Skin of body (tissue), 2 donors: ENCODE results near the gene GJC3. TPM values are rescaled to one million over a fixed set of nuclear protein-coding genes. Genes with fewer than 3 reads are reported as not detected.
A peak's percentile ranks its signal among the peaks of the same experiment; 100 is the strongest.
"Not testable (repeated sequence)": the region's sequence is repeated elsewhere in the genome, so short reads cannot be mapped to it uniquely, and the experiment has no call there.

Source experiments
- DNase-seq: peaks from one replicate; lab custom pipeline; 2025; lab: John Stamatoyannopoulos, UW
- total RNA-seq: library from RNA; depleted of rRNA; stranded (reverse); fragments of >200 nt; gene quantifications from one replicate; pipeline ENCODE4 v1.2.3, GENCODE V29; 2014

The GJC3 gene
- 0.49 TPM for total RNA-seq

GRCh38 chr7:99928994-99929729, at the start of gene GJC3:
TSS of gene GJC3 (minus strand) at chr7:99929620. CDS start at chr7:99929620, 0 bp downstream.
- DNase-seq: peak; percentile 12

- no peak for DNase-seq
These were observed 47.2 kb upstream of the GJC3 start for GRCh38 chr7:99976626-99977025.

GRCh38 chr7:99975782-99976521, 46.5 kb upstream of the GJC3 start, which contains the start of gene AZGP1:
TSS of gene AZGP1 (minus strand) at chr7:99976031. CDS start at chr7:99976020, 11 bp downstream.
- DNase-seq: no peak

GRCh38 chr7:99974681-99975080, 45.3 kb upstream of the GJC3 start:
- DNase-seq: no peak

GRCh38 chr7:99973817-99974216, 44.4 kb upstream of the GJC3 start:
- DNase-seq: not testable (repeated sequence)

- no peak for DNase-seq
These were observed 41.8 kb upstream of the GJC3 start for GRCh38 chr7:99971242-99971641.

- not testable (repeated sequence) for DNase-seq
These were observed 40.4 kb upstream of the GJC3 start for GRCh38 chr7:99969813-99970212.

GRCh38 chr7:99969298-99969697, 39.9 kb upstream of the GJC3 start:
- DNase-seq: no peak

- no peak for DNase-seq
These were observed 29.3 kb upstream of the GJC3 start for GRCh38 chr7:99958564-99959227.

- no peak for DNase-seq
These were observed 25.8 kb upstream of the GJC3 start for GRCh38 chr7:99955247-99955646.

GRCh38 chr7:99954643-99955042, 25.2 kb upstream of the GJC3 start:
- DNase-seq: not testable (repeated sequence)

- no peak for DNase-seq
These were observed 24.2 kb upstream of the GJC3 start for GRCh38 chr7:99953649-99954048.

GRCh38 chr7:99952649-99953048, 23.2 kb upstream of the GJC3 start:
- not testable (repeated sequence) for DNase-seq

GRCh38 chr7:99950819-99951218, 21.4 kb upstream of the GJC3 start:
- DNase-seq: not testable (repeated sequence)

- DNase-seq: peak; percentile 1
These were observed 20.3 kb upstream of the GJC3 start for GRCh38 chr7:99949645-99950228.

GRCh38 chr7:99947608-99948007, 18.2 kb upstream of the GJC3 start:
- DNase-seq: no peak

GRCh38 chr7:99944497-99945070, 15.2 kb upstream of the GJC3 start:
- DNase-seq: no peak

GRCh38 chr7:99943641-99944496, 14.4 kb upstream of the GJC3 start:
- peak; percentile 29 for DNase-seq

- DNase-seq: no peak
These were observed 8.9 kb upstream of the GJC3 start for GRCh38 chr7:99938296-99938695.

GRCh38 chr7:99935009-99935408, 5.6 kb upstream of the GJC3 start:
- DNase-seq: not testable (repeated sequence)
